Neuron (in vitro differentiated cells): ENCODE results near the gene ICE2.
"Not testable (repeated sequence)": the region's sequence is repeated elsewhere in the genome, so short reads cannot be mapped to it uniquely, and the experiment has no call there.

Source experiments
- H2AFZ ChIP-seq: one replicate; pipeline ENCODE4 v1.6.1; 2013; ENCODE audit warnings: low read depth, mild to moderate bottlenecking, inconsistent platforms, low read length, moderate library complexity
- H3K27me3 ChIP-seq: one replicate; pipeline ENCODE4 v1.6.1; 2013; ENCODE audit warnings: low read length; ENCODE audit not compliant: insufficient read depth
- H3K36me3 ChIP-seq: one replicate; pipeline ENCODE4 v1.6.1; 2013; ENCODE audit warnings: low read length; ENCODE audit not compliant: insufficient read depth
- H3K4me1 ChIP-seq: one replicate; pipeline ENCODE4 v1.6.1; 2013; ENCODE audit warnings: low read length; ENCODE audit not compliant: insufficient read depth
- H3K4me3 ChIP-seq: 2 replicates; pipeline ENCODE4 v1.5.1; 2013; ENCODE audit warnings: mild to moderate bottlenecking, low read length, moderate library complexity
- H3K9me3 ChIP-seq: one replicate; pipeline ENCODE4 v1.6.1; 2013; ENCODE audit warnings: low read length

Gene ICE2

GRCh38 chr15:60423537-60423936 is 55.4 kb downstream of the ICE2 start:
- Histone ChIP-seq H3K4me1 (peaks cover 24% of the 10 kb centered on the region), H3K9me3 (no peaks in the 10 kb centered on the region), H3K36me3 (peaks cover 35% of the 10 kb centered on the region), H3K27me3 (no peaks in the 10 kb centered on the region), H2AFZ (no peak overlapping the region), H3K4me3 (no peak overlapping the region)

GRCh38 chr15:60421544-60421943 is 57.4 kb downstream of the ICE2 start:
- H3K9me3 ChIP-seq, result no peaks in the 10 kb centered on the region
- no peaks in the 10 kb centered on the region for H3K27me3 ChIP-seq
- peaks cover 18% of the 10 kb centered on the region for H3K36me3 ChIP-seq
- peaks cover 24% of the 10 kb centered on the region for H3K4me1 ChIP-seq
- H2AFZ ChIP-seq, result no peak overlapping the region
- H3K4me3 ChIP-seq, result no peak overlapping the region

DNA sequence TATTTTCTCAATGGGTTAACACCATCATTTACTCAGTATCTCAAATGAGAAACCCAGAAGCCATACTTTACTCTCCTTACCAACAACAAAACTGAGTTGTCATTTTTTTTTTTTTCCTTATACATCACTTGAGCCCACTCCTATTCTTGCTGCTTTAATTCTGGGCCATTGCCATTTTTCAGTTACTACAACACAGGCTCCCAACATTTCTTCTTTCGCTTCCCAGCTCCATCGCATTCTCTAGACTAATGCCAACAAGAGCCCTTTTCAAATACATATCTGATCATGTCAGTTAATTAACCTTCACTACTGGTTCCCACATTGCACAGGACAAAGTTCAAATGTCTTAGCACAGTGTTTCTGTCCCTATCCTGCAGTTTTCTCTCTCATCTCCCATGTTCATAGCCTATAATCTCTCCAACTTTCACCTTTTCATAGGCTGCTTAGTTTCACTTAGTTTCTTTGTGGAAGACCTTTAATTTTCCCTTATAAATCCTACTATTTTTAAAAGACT is 58.7 kb downstream of the ICE2 start:
- no peak overlapping the region for H3K4me3 ChIP-seq
- H3K27me3 ChIP-seq, result no peaks in the 10 kb centered on the region
- H3K4me1 ChIP-seq, result peaks cover 24% of the 10 kb centered on the region
- peaks cover 12% of the 10 kb centered on the region for H3K36me3 ChIP-seq
- no peak overlapping the region for H2AFZ ChIP-seq
- H3K9me3 ChIP-seq, result no peaks in the 10 kb centered on the region

GRCh38 chr15:60419753-60420152 is 59.2 kb downstream of the ICE2 start:
- Histone ChIP-seq H2AFZ (no peak overlapping the region), H3K27me3 (no peaks in the 10 kb centered on the region), H3K4me1 (peaks cover 22% of the 10 kb centered on the region), H3K9me3 (no peaks in the 10 kb centered on the region), H3K4me3 (no peak overlapping the region), H3K36me3 (peaks cover 12% of the 10 kb centered on the region)

- Histone ChIP-seq H3K4me1 (peaks cover 5% of the 10 kb centered on the region), H3K4me3 (no peak overlapping the region), H3K27me3 (no peaks in the 10 kb centered on the region)
Measured at GRCh38 chr15:60418096-60418495, 60.8 kb downstream of the ICE2 start.

DNA sequence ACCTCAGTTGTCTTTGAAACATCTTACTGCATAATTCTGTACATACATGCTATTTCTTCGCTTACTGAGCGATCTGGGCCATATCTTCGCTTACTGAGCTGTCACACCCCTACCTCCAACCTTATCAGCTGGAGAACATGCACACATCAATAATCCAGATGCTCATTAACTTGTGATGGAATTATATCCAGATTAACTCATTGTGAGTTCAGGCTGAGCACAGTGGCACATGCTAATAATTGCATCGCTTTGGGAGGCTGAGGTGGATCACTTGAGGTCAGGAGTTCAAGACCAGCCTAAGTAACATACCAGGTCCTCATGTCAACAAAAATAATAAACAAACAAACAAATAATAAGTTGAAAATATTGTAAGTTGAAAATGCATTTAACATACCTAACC is 61.8 kb downstream of the ICE2 start:
- H3K4me3 ChIP-seq, result no peak overlapping the region
- H3K9me3 ChIP-seq, result no peaks in the 10 kb centered on the region
- peaks cover 9% of the 10 kb centered on the region for H3K36me3 ChIP-seq
- H2AFZ ChIP-seq, result no peak overlapping the region
- H3K27me3 ChIP-seq, result no peaks in the 10 kb centered on the region
- H3K4me1 ChIP-seq, result no peaks in the 10 kb centered on the region

More at GRCh38 chr15:60418096-60418495, 60.8 kb downstream of the ICE2 start:
- Histone ChIP-seq H2AFZ (no peak overlapping the region), H3K9me3 (no peaks in the 10 kb centered on the region), H3K36me3 (peaks cover 11% of the 10 kb centered on the region)

- no peaks in the 10 kb centered on the region for H3K4me1 ChIP-seq
- H2AFZ ChIP-seq, result no peak overlapping the region
- H3K27me3 ChIP-seq, result no peaks in the 10 kb centered on the region
- H3K36me3 ChIP-seq, result peaks cover 9% of the 10 kb centered on the region
- no peak overlapping the region for H3K4me3 ChIP-seq
- no peaks in the 10 kb centered on the region for H3K9me3 ChIP-seq
Measured at GRCh38 chr15:60416484-60416883, 62.5 kb downstream of the ICE2 start.

- H2AFZ ChIP-seq, result no peak overlapping the region
- no peaks in the 10 kb centered on the region for H3K36me3 ChIP-seq
- H3K27me3 ChIP-seq, result no peaks in the 10 kb centered on the region
- no peak overlapping the region for H3K4me3 ChIP-seq
- no peaks in the 10 kb centered on the region for H3K4me1 ChIP-seq
- H3K9me3 ChIP-seq, result no peaks in the 10 kb centered on the region
Measured at GRCh38 chr15:60414016-60414682, 64.8 kb downstream of the ICE2 start.

DNA sequence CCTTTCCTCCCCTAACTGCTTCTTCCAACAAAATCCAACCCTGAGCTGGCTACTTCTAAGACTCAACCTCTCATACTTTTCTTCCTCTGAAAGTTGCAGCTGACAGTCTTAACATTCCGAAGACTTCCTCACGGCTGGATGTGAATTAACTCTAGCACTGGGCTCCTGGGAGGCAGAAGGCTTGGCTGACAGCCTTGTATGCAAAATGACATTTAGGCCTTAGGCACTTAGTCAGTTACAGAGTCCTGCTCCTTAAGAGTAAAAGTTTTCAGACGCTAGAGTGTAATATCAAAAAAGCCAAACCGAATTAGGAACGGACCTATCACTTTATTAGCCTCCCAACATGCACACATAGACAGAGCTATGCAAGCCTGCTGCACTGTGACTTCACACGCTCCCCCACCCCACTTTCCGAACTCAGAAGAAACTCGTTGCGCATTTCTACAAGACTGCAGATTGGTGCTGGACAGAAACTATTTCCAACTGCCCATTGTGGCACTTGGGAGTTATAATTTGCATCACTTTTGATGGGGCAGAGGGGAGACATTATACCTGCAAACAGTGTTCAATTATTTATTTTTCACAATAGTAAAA is 65.6 kb downstream of the ICE2 start:
- Histone ChIP-seq H3K36me3 (no peaks in the 10 kb centered on the region), H2AFZ (no peak overlapping the region), H3K9me3 (no peaks in the 10 kb centered on the region), H3K27me3 (no peaks in the 10 kb centered on the region), H3K4me3 (no peak overlapping the region), H3K4me1 (no peaks in the 10 kb centered on the region)

DNA sequence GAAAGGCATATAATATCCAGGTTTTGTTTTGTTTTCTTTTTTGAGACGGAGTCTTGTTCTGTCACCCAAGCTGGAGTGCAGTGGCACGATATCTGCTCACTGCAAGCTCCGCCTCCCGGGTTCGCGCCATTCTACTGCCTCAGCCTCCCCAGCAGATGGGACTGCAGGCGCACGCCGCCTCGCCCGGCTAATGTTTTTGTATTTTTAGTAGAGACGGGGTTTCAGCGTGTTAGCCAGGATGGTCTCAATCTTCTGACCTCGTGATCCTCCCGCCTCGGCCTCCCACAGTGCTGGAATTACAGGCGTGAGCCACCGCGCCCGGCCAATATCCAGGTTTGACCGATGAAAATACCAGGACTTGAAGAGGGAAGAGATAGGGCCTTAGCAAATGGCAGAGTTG is 66.1 kb downstream of the ICE2 start:
- H3K36me3 ChIP-seq, H3K4me1 ChIP-seq: not testable (repeated sequence)

DNA sequence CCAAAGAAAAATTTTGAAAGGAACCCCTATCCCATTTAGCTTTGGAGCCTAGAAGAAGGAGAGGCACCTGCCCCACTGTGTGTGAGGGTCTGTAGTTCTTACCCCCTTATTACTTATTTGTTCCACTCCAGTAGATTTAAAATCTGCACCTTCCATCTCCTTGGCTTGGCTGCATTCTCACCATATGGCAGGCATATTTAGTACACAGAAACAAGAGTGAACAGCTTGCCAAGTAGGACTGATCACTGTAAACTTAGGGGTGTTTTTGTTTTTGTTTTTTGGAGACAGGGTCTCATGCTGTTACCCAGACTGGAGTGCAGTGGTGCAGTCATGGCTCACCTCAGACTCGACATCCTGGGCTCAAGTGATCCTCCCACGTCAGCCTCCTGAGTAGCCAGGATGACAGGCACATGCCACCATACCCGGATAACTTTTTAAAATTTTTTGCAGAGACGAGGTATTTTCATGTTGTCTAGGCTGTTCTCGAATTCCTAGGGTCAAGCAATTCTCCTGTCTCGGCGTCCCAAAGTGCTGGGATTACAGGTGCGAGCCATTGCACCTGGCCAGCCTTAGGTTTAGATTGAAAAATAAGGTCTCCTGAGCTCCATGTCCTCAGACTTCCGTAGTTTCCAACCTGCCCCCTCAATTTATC is 67.0 kb downstream of the ICE2 start:
- H2AFZ ChIP-seq, result no peak overlapping the region
- H3K9me3 ChIP-seq, result no peaks in the 10 kb centered on the region

More for the DNA sequence above, 66.1 kb downstream of the ICE2 start:
- not testable (repeated sequence) for H2AFZ ChIP-seq, H3K9me3 ChIP-seq, H3K27me3 ChIP-seq, H3K4me3 ChIP-seq

GRCh38 chr15:60410350-60410749 is 68.6 kb downstream of the ICE2 start:
- not testable (repeated sequence) for H2AFZ ChIP-seq, H3K9me3 ChIP-seq, H3K36me3 ChIP-seq, H3K4me3 ChIP-seq, H3K27me3 ChIP-seq
- peaks cover 15% of the 10 kb centered on the region for H3K4me1 ChIP-seq

More for the DNA sequence above, 67.0 kb downstream of the ICE2 start:
- H3K4me1 ChIP-seq, result peaks cover 7% of the 10 kb centered on the region
- no peak overlapping the region for H3K4me3 ChIP-seq
- no peaks in the 10 kb centered on the region for H3K36me3 ChIP-seq
- H3K27me3 ChIP-seq, result no peaks in the 10 kb centered on the region

DNA sequence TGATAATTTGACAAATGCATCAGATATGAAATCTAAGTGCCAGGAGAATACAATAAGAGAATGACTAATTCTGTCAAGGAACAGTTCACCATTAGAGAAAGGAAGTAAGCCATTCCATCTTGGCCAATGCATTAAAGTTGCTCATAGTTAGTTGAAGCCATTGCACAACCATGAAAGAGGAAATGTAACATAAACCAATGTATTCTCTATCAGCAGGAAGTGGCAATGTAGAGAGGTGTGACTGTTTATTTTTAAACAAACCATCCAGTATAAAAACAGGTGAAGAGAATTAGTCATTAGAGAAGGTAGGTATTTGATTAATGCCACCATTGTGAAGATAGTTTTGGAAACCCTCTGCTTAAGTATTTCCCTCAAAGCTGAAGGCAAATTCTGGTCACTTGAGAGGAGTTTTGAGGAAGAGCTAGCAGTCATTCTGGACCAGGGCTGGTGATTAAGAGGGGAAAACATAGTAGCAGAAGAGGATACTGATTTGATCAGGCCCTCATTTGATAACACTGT is 70.4 kb downstream of the ICE2 start:
- Histone ChIP-seq H3K27me3 (no peaks in the 10 kb centered on the region), H3K9me3 (no peaks in the 10 kb centered on the region), H3K4me3 (no peak overlapping the region), H3K36me3 (no peaks in the 10 kb centered on the region), H3K4me1 (peaks cover 15% of the 10 kb centered on the region), H2AFZ (no peak overlapping the region)
